Parietal lobe (tissue), 1 donor: ENCODE measurements around the gene COX6A1. TPM values are rescaled to one million over a fixed set of nuclear protein-coding genes. Genes with fewer than 3 reads are reported as not detected.

Experiments used
- total RNA-seq: library from RNA; depleted of rRNA; stranded (reverse); fragments of >200 nt; gene quantifications from one replicate; pipeline ENCODE4 v1.2.3, GENCODE V29; 2014

The COX6A1 gene
- 329 TPM for total RNA-seq

GRCh38 chr12:120437735-120438494 lies at the start of gene COX6A1:
Gene COX6A1 (plus strand): TSS chr12:120438113. CDS start chr12:120438127, 14 bp downstream.

GRCh38 chr12:120445911-120446843 lies 8.3 kb downstream of the COX6A1 start, which contains the start of the genes GATC and TRIAP1:
Gene GATC (plus strand): TSS chr12:120446444. CDS start chr12:120446481, 37 bp downstream.
Gene TRIAP1 (minus strand): TSS chr12:120446384. CDS start chr12:120446372, 12 bp downstream.

GRCh38 chr12:120469450-120470149 lies 31.7 kb downstream of the COX6A1 start, which contains the start of gene SRSF9:
Gene SRSF9 (minus strand): TSS chr12:120469748. CDS start chr12:120469609, 139 bp downstream.

Other genes with a start within 250 kb of the COX6A1 start
- 97.3 TPM for gene GCN1, start 243.4 kb upstream of the COX6A1 start, total RNA-seq
- 1,587 TPM for gene RPLP0, start 237.0 kb upstream of the COX6A1 start, total RNA-seq
- gene PXN, start 172.4 kb upstream of the COX6A1 start, total RNA-seq: 5.6 TPM
- gene RNU4-2, start 146.2 kb upstream of the COX6A1 start, total RNA-seq: under 0.01 TPM
- under 0.01 TPM for gene RNU4-1, start 144.9 kb upstream of the COX6A1 start, total RNA-seq
- gene SIRT4, start 135.8 kb upstream of the COX6A1 start, total RNA-seq: 2.2 TPM
- not detected for gene PLA2G1B, start 110.3 kb upstream of the COX6A1 start, total RNA-seq
- 15.0 TPM for gene MSI1, start 68.9 kb upstream of the COX6A1 start, total RNA-seq
- 9.7 TPM for gene TRIAP1, start 8.3 kb downstream of the COX6A1 start, total RNA-seq
- 30.0 TPM for gene GATC, start 8.3 kb downstream of the COX6A1 start, total RNA-seq
- gene SRSF9, start 31.6 kb downstream of the COX6A1 start, total RNA-seq: 93.9 TPM
- gene DYNLL1, start 58.0 kb downstream of the COX6A1 start, total RNA-seq: 231 TPM
- 16.6 TPM for gene COQ5, start 91.0 kb downstream of the COX6A1 start, total RNA-seq
- 162 TPM for gene RNF10, start 96.2 kb downstream of the COX6A1 start, total RNA-seq
- 40.4 TPM for gene POP5, start 143.3 kb downstream of the COX6A1 start, total RNA-seq
- 6.3 TPM for gene CABP1, start 202.5 kb downstream of the COX6A1 start, total RNA-seq
- 44.8 TPM for gene MLEC, start 249.0 kb downstream of the COX6A1 start, total RNA-seq